ENCODE results near the gene HERPUD1. TPM values are rescaled to one million over a fixed set of nuclear protein-coding genes. Genes with fewer than 3 reads are reported as not detected.

Gene HERPUD1
- total RNA-seq, 4 donors from 2014 or later: 51.5 to 136 (median 112) TPM

GRCh38 chr16:56966093-56966475 is 34.1 kb downstream of the HERPUD1 start:
- Histone ChIP-seq H3K36me3 (no peaks in the 10 kb centered on the region), H3K27me3 (no peaks in the 10 kb centered on the region), H3K9me3 (no peaks in the 10 kb centered on the region), H3K27ac (peak overlapping the region in 1 of 2 donors; percentile 23), H3K4me3 (no peak overlapping the region), H3K4me1 (no peaks in the 10 kb centered on the region)
- no peak for DNase-seq
- intact Hi-C loops (cut with DNase I; ENCODE audit: low total_unique reads): no loop called here
- TF ChIP-seq CTCF (IDR thresholded peaks at IDR 0.05) (no peak), POLR2A (IDR thresholded peaks at IDR 0.05) (no peak)

- Histone ChIP-seq H3K9me3 (no peaks in the 10 kb centered on the region), H3K36me3 (no peaks in the 10 kb centered on the region), H3K4me1 (no peaks in the 10 kb centered on the region), H3K4me3 (no peak overlapping the region), H3K27ac (no peak overlapping the region), H3K27me3 (no peaks in the 10 kb centered on the region)
- no peak for TF ChIP-seq CTCF (IDR thresholded peaks at IDR 0.05)
- no peak for TF ChIP-seq POLR2A (IDR thresholded peaks at IDR 0.05)
- intact Hi-C loops (cut with DNase I; ENCODE audit: low total_unique reads): no loop called here
- no peak for DNase-seq
These were observed 35.8 kb downstream of the HERPUD1 start for GRCh38 chr16:56967733-56968132.

GRCh38 chr16:56969769-56970168 is 37.8 kb downstream of the HERPUD1 start:
- intact Hi-C loops (cut with DNase I; ENCODE audit: low total_unique reads): no loop called here
- Histone ChIP-seq H3K4me3 (no peak overlapping the region), H3K27me3 (no peaks in the 10 kb centered on the region), H3K4me1 (no peaks in the 10 kb centered on the region), H3K9me3 (no peaks in the 10 kb centered on the region), H3K36me3 (no peaks in the 10 kb centered on the region), H3K27ac (no peak overlapping the region)
- no peak for DNase-seq
- TF ChIP-seq POLR2A (IDR thresholded peaks at IDR 0.05): no peak
- no peak for TF ChIP-seq CTCF (IDR thresholded peaks at IDR 0.05)

- no peaks in the 10 kb centered on the region for H3K36me3 ChIP-seq
- H3K4me3 ChIP-seq: no peak overlapping the region
- intact Hi-C loops (cut with DNase I; ENCODE audit: low total_unique reads): no loop called here
- no peaks in the 10 kb centered on the region for H3K4me1 ChIP-seq
- no peak for DNase-seq
- TF ChIP-seq CTCF (IDR thresholded peaks at IDR 0.05): no peak
- TF ChIP-seq POLR2A (IDR thresholded peaks at IDR 0.05): no peak
- no peaks in the 10 kb centered on the region for H3K9me3 ChIP-seq
- H3K27me3 ChIP-seq: no peaks in the 10 kb centered on the region
- H3K27ac ChIP-seq: no peak overlapping the region
These were observed 39.2 kb downstream of the HERPUD1 start for GRCh38 chr16:56970934-56971767.

GRCh38 chr16:56971768-56972043 is 39.8 kb downstream of the HERPUD1 start:
- no peak for DNase-seq
- no peak overlapping the region for H3K27ac ChIP-seq
- H3K4me1 ChIP-seq: no peaks in the 10 kb centered on the region
- no peak for TF ChIP-seq POLR2A (IDR thresholded peaks at IDR 0.05)
- no peak for TF ChIP-seq CTCF (IDR thresholded peaks at IDR 0.05)
- no peaks in the 10 kb centered on the region for H3K27me3 ChIP-seq
- no peak overlapping the region for H3K4me3 ChIP-seq
- intact Hi-C loops (cut with DNase I; ENCODE audit: low total_unique reads): no loop called here
- no peaks in the 10 kb centered on the region for H3K9me3 ChIP-seq
- H3K36me3 ChIP-seq: no peaks in the 10 kb centered on the region

Measured in uterus (tissue), 4 donors.